NCI-H460 (cell line): ENCODE results near the gene GPHN. TPM values are rescaled to one million over a fixed set of nuclear protein-coding genes. Genes with fewer than 3 reads are reported as not detected.
"Not testable (repeated sequence)": the region's sequence is repeated elsewhere in the genome, so short reads cannot be mapped to it uniquely, and the experiment has no call there.

ENCODE experiments used
- DNase-seq: peaks from one replicate; pipeline ENCODE4 v3.0.0-alpha.2; 2016; ENCODE audit warnings: low read depth; ENCODE audit errors: extremely low read depth
- total RNA-seq: library from RNA; depleted of rRNA; stranded (reverse); fragments of >200 nt; shearing (Covaris generic); gene quantifications from 2 replicates; pipeline ENCODE4 v1.2.3, GENCODE V29; 2014

Gene GPHN
- total RNA-seq, 1 experiment from 2014 or later, result 17.5 TPM

DNA sequence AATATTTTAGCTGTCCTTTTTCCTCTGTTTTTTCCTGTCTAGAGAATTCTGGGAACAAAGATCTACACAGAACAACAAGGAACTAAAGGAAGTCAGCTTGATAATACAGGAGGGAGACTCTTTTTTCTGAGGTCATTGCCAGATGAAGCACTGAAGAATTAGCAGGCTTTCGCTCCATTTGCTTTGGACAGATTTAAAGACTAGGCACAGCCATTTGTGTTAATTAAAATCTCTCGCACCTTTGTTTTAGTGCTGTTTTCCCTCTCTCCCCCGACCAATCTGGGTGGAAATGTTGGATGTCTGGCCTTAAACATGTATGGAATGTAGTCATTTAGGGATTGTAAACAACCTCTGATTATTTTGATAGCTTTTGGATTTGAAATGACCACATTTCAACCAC is 9.6 kb upstream of the GPHN start:
- no peak for DNase-seq

- DNase-seq, result no peak
Measured at GRCh38 chr14:66501592-66501991, 6.4 kb upstream of the GPHN start.

- DNase-seq, result not testable (repeated sequence)
Measured at GRCh38 chr14:66502836-66503235, 5.1 kb upstream of the GPHN start.

- DNase-seq, result no peak
Measured at GRCh38 chr14:66503532-66503931, 4.4 kb upstream of the GPHN start.

DNA sequence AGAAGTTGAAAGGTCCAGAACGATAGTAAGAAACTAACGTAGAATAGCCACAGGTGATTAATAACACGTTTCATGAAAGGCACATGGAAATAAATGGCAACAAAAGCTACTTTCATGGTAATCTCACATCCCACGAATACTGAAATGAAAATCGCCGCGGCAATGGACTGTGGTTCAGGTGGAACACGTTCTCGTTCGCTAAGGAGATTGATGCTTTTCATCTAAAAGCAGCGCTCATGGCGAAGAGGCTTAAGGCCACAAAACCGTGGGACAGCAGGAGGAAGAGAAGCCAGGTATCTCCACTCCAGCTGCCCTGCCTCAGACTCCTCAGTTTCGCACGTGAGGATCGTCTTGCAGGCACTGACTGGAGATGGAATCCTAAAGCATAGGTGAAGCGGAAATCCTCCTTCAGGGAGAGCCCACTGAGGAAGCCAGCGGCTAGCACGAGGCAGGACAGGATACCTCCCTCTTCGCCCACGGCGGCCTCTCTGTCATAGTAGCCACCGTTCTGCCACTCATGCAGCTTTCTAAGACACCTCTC is 696 bp upstream of the GPHN start:
- DNase-seq, result no peak

- DNase-seq, result no peak
Measured at GRCh38 chr14:66508547-66508845, 549 bp downstream of the GPHN start.

- no peak for DNase-seq
Measured at GRCh38 chr14:66508846-66509621, 1.1 kb downstream of the GPHN start.

GRCh38 chr14:66509874-66510273 is 1.9 kb downstream of the GPHN start:
- no peak for DNase-seq

DNA sequence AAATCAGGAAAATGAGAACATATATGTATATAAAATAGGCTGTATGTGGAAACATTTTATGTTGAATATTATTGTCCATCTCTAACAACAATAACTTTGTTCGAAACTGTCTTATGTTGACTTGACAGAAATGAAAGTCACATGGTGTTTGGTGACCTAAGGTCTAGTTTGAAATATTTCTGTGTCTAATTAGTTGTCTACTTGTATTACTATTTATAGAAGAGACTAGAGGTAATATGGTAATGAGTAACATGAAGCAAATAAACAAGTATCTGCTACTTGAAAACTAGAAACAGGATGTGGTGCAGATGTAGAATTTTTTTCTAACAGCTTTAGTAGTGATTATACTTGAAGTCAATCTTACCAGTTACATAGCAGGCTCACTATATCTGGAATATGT is 3.9 kb downstream of the GPHN start:
- DNase-seq, result no peak

DNA sequence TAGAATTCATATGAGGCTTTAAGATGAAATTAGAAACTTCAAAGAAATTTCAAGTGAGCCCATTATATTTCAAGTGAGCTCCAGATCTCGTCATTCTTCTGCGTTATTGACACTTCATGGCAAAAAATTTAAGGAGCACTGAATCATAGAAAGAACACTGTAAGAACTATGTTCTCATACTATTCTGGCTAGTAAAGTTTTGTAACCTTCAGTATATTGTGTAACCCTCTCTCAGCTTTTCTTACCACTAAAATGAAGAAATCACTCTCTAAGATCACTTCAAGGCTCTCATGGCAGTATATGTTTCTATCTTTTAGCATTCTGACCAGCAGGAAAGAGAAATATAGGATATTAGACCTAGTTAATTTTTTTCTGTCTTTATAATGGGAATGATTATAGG is 6.3 kb downstream of the GPHN start:
- no peak for DNase-seq

DNA sequence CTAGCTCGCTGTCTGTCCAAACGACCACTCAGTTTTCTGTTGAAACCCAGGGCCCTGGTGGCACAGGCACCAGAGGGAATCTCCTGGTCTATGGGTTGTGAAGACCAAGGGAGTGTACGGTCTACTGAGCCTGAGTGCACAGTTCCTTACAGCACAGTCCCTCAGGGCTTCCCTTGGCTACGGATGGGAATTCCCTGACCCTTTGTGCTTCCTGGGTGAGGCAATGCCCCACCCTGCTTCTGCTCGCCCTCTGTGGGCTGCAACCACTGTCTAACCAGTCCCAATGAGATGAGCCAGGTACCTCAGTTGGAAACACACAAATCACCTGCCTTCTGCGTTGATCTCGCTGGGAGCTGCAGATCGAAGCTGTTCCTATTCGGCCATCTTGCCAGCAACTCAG is 22.6 kb downstream of the GPHN start:
- no peak for DNase-seq

DNA sequence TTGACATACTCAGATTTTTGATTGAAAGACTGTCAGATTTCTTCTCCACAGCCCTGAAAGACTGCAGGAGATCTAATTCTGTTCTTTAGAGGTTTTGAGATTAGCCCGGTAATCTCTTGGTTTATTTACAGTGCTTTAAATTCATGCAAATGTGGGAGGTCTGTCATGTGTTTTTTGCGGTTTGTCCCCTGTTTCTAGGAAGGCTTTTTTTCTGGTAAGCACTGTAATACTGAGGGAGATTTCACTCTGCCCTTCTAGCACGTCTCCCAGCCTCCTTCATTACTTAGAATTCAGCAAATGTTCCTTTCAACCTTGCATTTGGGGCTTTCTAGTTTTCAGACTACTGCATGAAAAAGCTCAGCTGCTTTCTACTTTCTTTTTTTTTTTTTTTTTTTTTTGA is 31.1 kb downstream of the GPHN start:
- no peak for DNase-seq

DNA sequence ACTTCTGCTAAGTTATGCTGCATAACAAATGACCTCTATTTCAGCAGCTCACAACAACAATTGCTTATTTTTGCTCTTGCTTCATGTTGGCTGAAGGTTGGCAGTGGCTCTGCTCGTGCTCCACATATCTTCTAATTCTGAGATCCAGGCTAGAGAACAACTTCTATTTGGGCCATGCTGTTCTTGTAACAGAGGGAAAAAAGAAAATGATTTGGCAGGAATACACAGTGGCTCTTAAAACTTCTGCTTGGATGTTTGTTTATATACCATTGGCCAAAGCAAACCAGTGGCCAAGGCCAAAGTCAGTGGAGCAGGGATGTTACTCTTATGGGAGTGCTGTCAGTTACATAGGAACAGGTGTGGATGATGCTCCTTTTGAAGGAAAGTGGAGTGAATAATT is 32.1 kb downstream of the GPHN start:
- no peak for DNase-seq

DNA sequence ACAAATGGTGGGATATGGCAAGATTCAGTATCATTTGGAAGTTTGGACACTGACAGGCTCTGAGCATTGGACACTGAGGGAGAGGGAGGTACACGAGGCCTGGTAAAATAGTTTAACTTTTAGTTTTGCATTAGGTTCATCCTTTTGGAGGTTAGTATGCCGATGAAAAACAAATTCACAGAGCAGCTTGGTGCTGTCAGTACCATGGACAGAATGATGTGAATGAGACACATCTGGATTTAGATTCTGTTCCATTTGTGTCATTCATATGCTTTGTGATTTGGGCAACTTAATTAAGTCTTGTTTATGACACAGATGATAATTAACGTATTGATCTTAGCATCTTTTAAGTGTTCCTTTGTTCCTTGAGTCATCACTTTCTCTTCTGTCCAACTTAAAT is 33.7 kb downstream of the GPHN start:
- DNase-seq, result no peak

- no peak for DNase-seq
Measured at GRCh38 chr14:66543996-66544395, 36.0 kb downstream of the GPHN start.

DNA sequence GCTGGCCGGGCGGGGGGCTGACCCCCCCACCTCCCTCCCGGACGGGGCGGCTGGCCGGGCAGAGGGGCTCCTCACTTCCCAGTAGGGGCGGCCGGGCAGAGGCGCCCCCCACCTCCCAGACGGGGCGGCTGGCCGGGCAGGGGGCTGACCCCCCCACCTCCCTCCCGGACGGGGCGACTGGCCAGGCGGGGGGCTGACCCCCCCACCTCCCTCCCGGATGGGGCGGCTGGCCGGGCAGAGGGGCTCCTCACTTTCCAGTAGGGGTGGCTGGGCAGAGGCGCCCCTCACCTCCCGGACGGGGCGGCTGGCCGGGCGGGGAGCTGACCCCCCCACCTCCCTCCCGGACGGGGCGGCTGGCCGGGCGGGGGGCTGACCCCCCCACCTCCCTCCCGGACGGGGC is 37.2 kb downstream of the GPHN start:
- DNase-seq, result not testable (repeated sequence)

GRCh38 chr14:66545751-66546150 is 37.8 kb downstream of the GPHN start:
- DNase-seq, result not testable (repeated sequence)

GRCh38 chr14:66563731-66564130 is 55.8 kb downstream of the GPHN start:
- no peak for DNase-seq

DNA sequence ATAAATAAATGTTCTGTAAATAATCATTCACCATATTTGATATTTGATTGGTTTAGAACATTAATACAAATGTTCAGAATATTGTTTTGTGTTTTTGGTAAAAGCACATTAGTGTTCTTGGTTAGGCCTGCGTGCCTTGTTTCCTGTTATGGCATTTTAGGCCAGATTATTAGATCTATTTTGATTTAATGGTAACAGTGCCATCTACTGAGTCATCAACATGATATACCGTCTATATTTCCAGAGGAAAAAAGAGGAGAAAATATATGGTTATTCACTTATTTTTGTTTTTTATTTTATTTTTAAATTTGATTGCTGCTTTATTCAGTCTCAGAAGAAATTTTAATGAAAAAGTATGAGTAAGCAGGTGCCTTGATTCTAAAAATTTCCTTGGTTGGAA is 60.3 kb downstream of the GPHN start:
- DNase-seq, result no peak

DNA sequence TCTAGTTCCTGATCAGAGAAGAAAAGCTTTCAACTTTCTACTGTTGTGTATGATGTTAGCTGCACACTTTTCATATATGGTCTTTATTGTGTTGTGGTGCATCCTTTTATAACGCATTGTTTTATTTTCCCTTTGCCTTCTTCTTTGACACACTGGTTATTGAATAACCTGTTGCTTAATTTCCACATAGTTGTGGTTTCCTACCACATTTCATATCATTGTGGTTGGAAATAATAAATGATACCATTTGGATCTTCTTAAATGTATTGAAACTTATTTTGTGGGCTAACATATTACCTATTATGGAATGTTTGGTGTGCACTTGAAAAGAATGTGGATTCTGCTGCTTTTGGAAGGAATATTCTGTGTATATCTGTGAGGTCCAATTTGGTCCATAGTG is 64.9 kb downstream of the GPHN start:
- DNase-seq, result no peak

GRCh38 chr14:66575014-66575413 is 67.1 kb downstream of the GPHN start:
- DNase-seq, result no peak

- no peak for DNase-seq
Measured at GRCh38 chr14:66575939-66576338, 68.0 kb downstream of the GPHN start.

- DNase-seq, result not testable (repeated sequence)
Measured at GRCh38 chr14:66587753-66588152, 79.8 kb downstream of the GPHN start.
